Measurements from ENCODE around the gene EEF1G. TPM values are rescaled to one million over a fixed set of nuclear protein-coding genes. Genes with fewer than 3 reads are reported as not detected.

The EEF1G gene
- total and polyA plus RNA-seq, 2 donors (not counting 1 experiment from before 2014, with no cell fraction given), result 1,582 to 1,867 TPM

- Histone ChIP-seq H3K4me2 (replicated peaks; ENCODE audit: low read depth, low read length, poor library complexity, severe bottlenecking) (peak within 1 kb of the TSS; percentile 90), H3K27me3 (replicated peaks in 1 of 4; ENCODE audit: control extremely low read depth in 1 of 4, control insufficient read depth in 3 of 4, insufficient read depth in 4 of 4, low read length in 3 of 4) (no peaks in the 10 kb centered on the region), H3K4me3 (ENCODE audit: control extremely low read depth in 1 of 5, extremely low read depth in 1 of 5, insufficient read depth in 1 of 5, low read depth in 2 of 5, low read length in 4 of 5) (peak within 1 kb of the TSS; percentile 70 to 84 (median 75)), H2AFZ (ENCODE audit: insufficient read depth, low read depth, low read length, poor library complexity, severe bottlenecking) (peak within 1 kb of the TSS; percentile 90), H3K79me2 (ENCODE audit: control insufficient read depth, insufficient read depth, low read length) (peaks cover 61% of the 10 kb centered on the region), H3K4me1 (ENCODE audit: control insufficient read depth in 2 of 2, insufficient read depth in 2 of 2, low read length in 2 of 2) (peaks cover 10 to 25% of the 10 kb centered on the region in 2 donors), H3K36me3 (replicated peaks in 1 of 2; ENCODE audit: control extremely low read depth in 1 of 2, control insufficient read depth in 1 of 2, extremely low read depth in 1 of 2, insufficient read depth in 2 of 2, low read length in 1 of 2) (peaks cover 0 to 38% of the 10 kb centered on the region in 2 experiments), H3K27ac (ENCODE audit: low read length in 2 of 2) (peak within 1 kb of the TSS; percentile 76 to 96), H3K9me3 (ENCODE audit: control extremely low read depth in 1 of 3, control insufficient read depth in 2 of 3, insufficient read depth in 1 of 3, low read length in 2 of 3) (no peaks in the 10 kb centered on the region), H3K9ac (ENCODE audit: low read length) (peak within 1 kb of the TSS; percentile 74), H4K20me1 (ENCODE audit: control insufficient read depth, insufficient read depth, low read length, poor library complexity, severe bottlenecking) (peaks cover 11% of the 10 kb centered on the region)
- peak within 1 kb of the TSS; percentile 99 for H3K27ac Mint-ChIP-seq
- H3K27me3 Mint-ChIP-seq, result no peaks in the 10 kb centered on the region
- ChIA-PET POLR2A (interaction anchor here (1.0 to 2.7 kb wide), 7 partner anchors 11 to 229 kb away, joined by 3 to 16 read pairs (median 3); partner anchors contain the start of genes MTA2, TUT1, UBXN1 and ZBTB3), CTCF (interaction anchor here (0.8 to 3.7 kb wide), 12 partner anchors 9 to 82 kb away, joined by 3 to 32 read pairs (median 4); partner anchors contain the start of genes B3GAT3, C11orf98, CSKMT and EEF1G)
- peaks cover 25% of the 10 kb centered on the region for H3K4me1 Mint-ChIP-seq
- WGBS (ENCODE audit: insufficient coverage), result 4% methylated on average over 76 of the region's 91 CpGs
- DNase-seq (peak; percentile 92), ATAC-seq (ENCODE audit: low read depth) (peak; percentile 79)
- intact Hi-C loops (cut with micrococcal nuclease), result loop anchor here (1.0 to 2.0 kb wide), 7 partner anchors 10 to 114 kb away; partner anchors contain the start of genes C11orf98, CSKMT, GANAB and HNRNPUL2
- H3K9me3 Mint-ChIP-seq (ENCODE audit: insufficient read depth), result no peaks in the 10 kb centered on the region
- H3K4me3 Mint-ChIP-seq, result peak within 1 kb of the TSS; percentile 97
- TF ChIP-seq CTCF (IDR thresholded peaks at IDR 0.05), result peak; percentile 99
- TF ChIP-seq EZH2 (IDR thresholded peaks at IDR 0.05; ENCODE audit: borderline replicate concordance, insufficient read depth, low read depth, low read length, poor library complexity, severe bottlenecking), result no peak
Observed at GRCh38 chr11:62612366-62613290, 38.9 kb upstream of the EEF1G start, which contains the start of the genes EML3 and ROM1. Gene EML3, minus strand, starts transcription at chr11:62612775. Its CDS starts 318 bp downstream, at chr11:62612457. Gene ROM1, plus strand, starts transcription at chr11:62613257. Its CDS starts 25 bp downstream, at chr11:62613282.

Measured in B cell (primary cell).